HEK293T (cell line): ENCODE data around the gene HTR1A.

Source experiments
- ARNT ChIP-seq: fragments of 450-650 bp; IDR thresholded peaks from 2 replicates; pipeline ENCODE4 v1.6.1; 2017; ENCODE audit warnings: mild to moderate bottlenecking
- BHLHE40 ChIP-seq: fragments of 450-650 bp; IDR thresholded peaks from 2 replicates; pipeline ENCODE4 v1.6.1; 2016; ENCODE audit warnings: mild to moderate bottlenecking, moderate library complexity, borderline replicate concordance
- CTBP1 ChIP-seq: fragments of 450-650 bp; IDR thresholded peaks from 2 replicates; pipeline ENCODE4 v1.6.1; 2016; ENCODE audit warnings: borderline replicate concordance
- ELF4 ChIP-seq: fragments of 450-650 bp; IDR thresholded peaks from 2 replicates; pipeline ENCODE4 v1.6.1; 2017; ENCODE audit warnings: antibody characterized with exemption
- FOXA1 ChIP-seq: fragments of 450-650 bp; IDR thresholded peaks from 2 replicates; pipeline ENCODE4 v1.6.1; 2016; ENCODE audit warnings: mild to moderate bottlenecking
- FOXK2 ChIP-seq: fragments of 450-650 bp; IDR thresholded peaks from 2 replicates; pipeline ENCODE4 v1.6.1; 2016; ENCODE audit warnings: mild to moderate bottlenecking
- HDGF ChIP-seq: fragments of 450-650 bp; IDR thresholded peaks from 2 replicates; pipeline ENCODE4 v1.6.1; 2017; ENCODE audit warnings: antibody characterized with exemption, borderline replicate concordance
- L3MBTL2 ChIP-seq: fragments of 450-650 bp; conservative IDR thresholded peaks from 2 replicates; pipeline ENCODE4 v1.6.1; 2016; ENCODE audit warnings: mild to moderate bottlenecking
- SUZ12 ChIP-seq: fragments of 450-650 bp; IDR thresholded peaks from 2 replicates; pipeline ENCODE4 v1.6.1; 2016; ENCODE audit warnings: mild to moderate bottlenecking
- TARDBP ChIP-seq: fragments of 450-650 bp; IDR thresholded peaks from 2 replicates; pipeline ENCODE4 v1.6.1; 2016
- ZNF384 ChIP-seq: fragments of 450-650 bp; IDR thresholded peaks from 2 replicates; pipeline ENCODE4 v1.6.1; 2016

- TF ChIP-seq ARNT (no peak), BHLHE40 (no peak), L3MBTL2 (no peak), FOXK2 (no peak), ELF4 (no peak), ZNF384 (no peak), FOXA1 (no peak), TARDBP (no peak), HDGF (no peak), SUZ12 (no peak), CTBP1 (no peak)
These were observed 37.9 kb upstream of the HTR1A start for GRCh38 chr5:64000096-64000495.
